Choroid plexus epithelial cell (primary cell): ENCODE results near the gene ZNF827.
A peak's percentile ranks its signal among the peaks of the same experiment; 100 is the strongest.

Experiments
- DNase-seq: peaks from one replicate; pipeline ENCODE4 v3.0.0-alpha.2; 2010; ENCODE audit warnings: low read depth
- H3K4me3 ChIP-seq: 2 replicates; pipeline ENCODE4 v1.5.1; 2011; ENCODE audit warnings: low read depth, mild to moderate bottlenecking, control low read depth, low read length, moderate library complexity
- CTCF ChIP-seq: conservative IDR thresholded peaks from 2 replicates; pipeline ENCODE4 v1.5.1; 2011; ENCODE audit warnings: low read depth, mild to moderate bottlenecking, control low read depth, inconsistent platforms, low read length, moderate library complexity

ZNF827 gene

GRCh38 chr4:145881576-145881975 is 57.0 kb downstream of the ZNF827 start:
- no peak for TF ChIP-seq CTCF
- H3K4me3 ChIP-seq, result no peak overlapping the region
- no peak for DNase-seq

- no peak for TF ChIP-seq CTCF
- DNase-seq, result no peak
Observed at GRCh38 chr4:145880355-145880960, 58.2 kb downstream of the ZNF827 start.

GRCh38 chr4:145879598-145879997 is 59.0 kb downstream of the ZNF827 start:
- TF ChIP-seq CTCF, result no peak

More at GRCh38 chr4:145880355-145880960, 58.2 kb downstream of the ZNF827 start:
- H3K4me3 ChIP-seq, result no peak overlapping the region

GRCh38 chr4:145878501-145879435 is 59.9 kb downstream of the ZNF827 start:
- no peak for TF ChIP-seq CTCF

More at GRCh38 chr4:145879598-145879997, 59.0 kb downstream of the ZNF827 start:
- peak; percentile 86 for DNase-seq
- no peak overlapping the region for H3K4me3 ChIP-seq

GRCh38 chr4:145876531-145877180 is 62.0 kb downstream of the ZNF827 start:
- no peak overlapping the region for H3K4me3 ChIP-seq
- no peak for TF ChIP-seq CTCF
- DNase-seq, result no peak

More at GRCh38 chr4:145878501-145879435, 59.9 kb downstream of the ZNF827 start:
- peak; percentile 90 for DNase-seq
- H3K4me3 ChIP-seq, result no peak overlapping the region

GRCh38 chr4:145873901-145874300 is 64.7 kb downstream of the ZNF827 start:
- H3K4me3 ChIP-seq, result no peak overlapping the region

More at GRCh38 chr4:145873901-145874300, 64.7 kb downstream of the ZNF827 start:
- no peak for DNase-seq
- TF ChIP-seq CTCF, result no peak
